ENCODE measurements around the gene TUBB3.
"Not testable (repeated sequence)": the region's sequence is repeated elsewhere in the genome, so short reads cannot be mapped to it uniquely, and the experiment has no call there.

The TUBB3 gene

GRCh38 chr16:89918453-89919347, 4.4 kb upstream of the TUBB3 start, which contains the start of gene MC1R:
Gene MC1R (plus strand): TSS chr16:89918862. CDS start chr16:89919259, 397 bp downstream.
- no peak for DNase-seq (ENCODE audit: low read depth)

GRCh38 chr16:89919535-89920406, 3.4 kb upstream of the TUBB3 start:
- no peak for DNase-seq (ENCODE audit: low read depth)

GRCh38 chr16:89920723-89921122, 2.4 kb upstream of the TUBB3 start:
- no peak for DNase-seq (ENCODE audit: low read depth)

- DNase-seq (ENCODE audit: low read depth): no peak
These were observed 1.9 kb upstream of the TUBB3 start for GRCh38 chr16:89921131-89921701.

- DNase-seq (ENCODE audit: low read depth): no peak
These were observed 1.3 kb upstream of the TUBB3 start for GRCh38 chr16:89921702-89922476.

GRCh38 chr16:89922477-89922883, 662 bp upstream of the TUBB3 start:
- DNase-seq (ENCODE audit: low read depth): no peak

GRCh38 chr16:89923640-89924296, 626 bp downstream of the TUBB3 start:
- no peak for DNase-seq (ENCODE audit: low read depth)

GRCh38 chr16:89924297-89924924, 1.3 kb downstream of the TUBB3 start:
- no peak for DNase-seq (ENCODE audit: low read depth)

- DNase-seq (ENCODE audit: low read depth): no peak
These were observed 1.8 kb downstream of the TUBB3 start for GRCh38 chr16:89924925-89925307.

GRCh38 chr16:89925596-89926079, 2.5 kb downstream of the TUBB3 start:
- DNase-seq (ENCODE audit: low read depth): no peak

- no peak for DNase-seq (ENCODE audit: low read depth)
These were observed 8.3 kb downstream of the TUBB3 start for GRCh38 chr16:89931305-89931896.

- no peak for DNase-seq (ENCODE audit: low read depth)
These were observed 8.8 kb downstream of the TUBB3 start for GRCh38 chr16:89931964-89932363.

GRCh38 chr16:89934019-89934418, 10.9 kb downstream of the TUBB3 start:
- not testable (repeated sequence) for DNase-seq (ENCODE audit: low read depth)

- DNase-seq (ENCODE audit: low read depth): no peak
These were observed 11.7 kb downstream of the TUBB3 start for GRCh38 chr16:89934611-89935553.

- DNase-seq (ENCODE audit: low read depth): not testable (repeated sequence)
These were observed 12.5 kb downstream of the TUBB3 start for GRCh38 chr16:89935620-89936019.

- DNase-seq (ENCODE audit: low read depth): no peak
These were observed 12.9 kb downstream of the TUBB3 start for GRCh38 chr16:89936034-89936433.

- no peak for DNase-seq (ENCODE audit: low read depth)
These were observed 13.4 kb downstream of the TUBB3 start for GRCh38 chr16:89936508-89936907.

GRCh38 chr16:89936981-89937380, 13.8 kb downstream of the TUBB3 start:
- DNase-seq (ENCODE audit: low read depth): no peak
